ENCODE results near the gene RAB36. TPM values are rescaled to one million over a fixed set of nuclear protein-coding genes. Genes with fewer than 3 reads are reported as not detected.

Gene RAB36
- total RNA-seq, 1 donor = 5.6 TPM

DNA sequence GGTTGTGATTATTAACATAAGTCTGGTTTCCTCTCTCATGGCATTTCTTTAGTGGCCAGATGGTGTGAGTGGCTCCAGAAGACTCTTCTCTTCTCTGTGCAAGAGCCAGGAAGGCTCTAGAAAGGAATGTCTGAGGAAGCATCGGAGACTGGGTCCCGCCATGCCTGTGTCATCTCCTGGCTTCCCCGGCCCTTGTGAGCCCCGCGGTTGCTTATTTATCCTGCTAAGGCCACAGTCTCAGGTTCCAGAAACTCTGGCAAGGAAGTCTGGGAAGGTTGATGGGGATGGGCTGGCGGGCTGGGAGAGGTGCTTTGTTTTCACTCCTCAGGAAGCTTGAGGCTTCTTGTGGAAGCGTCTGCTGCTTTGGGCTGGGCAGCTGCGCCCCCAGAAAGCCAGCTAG lies 53.9 kb downstream of the RAB36 start:
- no peak for DNase-seq (ENCODE audit: low read depth)
- TF ChIP-seq, protein P1, sequence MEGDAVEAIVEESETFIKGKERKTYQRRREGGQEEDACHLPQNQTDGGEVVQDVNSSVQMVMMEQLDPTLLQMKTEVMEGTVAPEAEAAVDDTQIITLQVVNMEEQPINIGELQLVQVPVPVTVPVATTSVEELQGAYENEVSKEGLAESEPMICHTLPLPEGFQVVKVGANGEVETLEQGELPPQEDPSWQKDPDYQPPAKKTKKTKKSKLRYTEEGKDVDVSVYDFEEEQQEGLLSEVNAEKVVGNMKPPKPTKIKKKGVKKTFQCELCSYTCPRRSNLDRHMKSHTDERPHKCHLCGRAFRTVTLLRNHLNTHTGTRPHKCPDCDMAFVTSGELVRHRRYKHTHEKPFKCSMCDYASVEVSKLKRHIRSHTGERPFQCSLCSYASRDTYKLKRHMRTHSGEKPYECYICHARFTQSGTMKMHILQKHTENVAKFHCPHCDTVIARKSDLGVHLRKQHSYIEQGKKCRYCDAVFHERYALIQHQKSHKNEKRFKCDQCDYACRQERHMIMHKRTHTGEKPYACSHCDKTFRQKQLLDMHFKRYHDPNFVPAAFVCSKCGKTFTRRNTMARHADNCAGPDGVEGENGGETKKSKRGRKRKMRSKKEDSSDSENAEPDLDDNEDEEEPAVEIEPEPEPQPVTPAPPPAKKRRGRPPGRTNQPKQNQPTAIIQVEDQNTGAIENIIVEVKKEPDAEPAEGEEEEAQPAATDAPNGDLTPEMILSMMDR (IDR thresholded peaks at IDR 0.05; ENCODE audit: insufficient read depth, low read depth, low read length) = no peak
- H3K4me3 ChIP-seq (ENCODE audit: low read depth, low read length) = no peak overlapping the region

DNA sequence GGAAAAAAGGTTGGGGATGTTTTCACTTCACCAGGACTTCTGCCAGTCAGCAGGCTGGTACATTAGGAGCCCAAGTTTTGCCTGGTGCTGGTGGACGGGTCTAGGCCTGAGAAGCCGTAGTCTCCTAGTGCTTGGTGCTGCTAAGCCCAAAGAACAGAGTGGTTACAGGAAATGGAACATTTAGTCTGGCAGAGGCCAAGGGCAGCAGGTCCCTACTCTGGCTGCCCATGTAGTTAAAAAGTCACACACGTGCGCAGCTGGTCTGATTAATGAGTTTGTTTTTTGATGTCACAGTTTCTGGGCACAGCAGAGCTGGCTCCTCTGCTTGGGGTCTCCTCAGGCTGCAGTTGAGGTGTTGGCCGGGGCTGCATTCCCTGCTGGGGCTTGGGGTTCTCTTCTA lies 55.6 kb downstream of the RAB36 start:
- no peak for DNase-seq (ENCODE audit: low read depth)
- H3K4me3 ChIP-seq (ENCODE audit: low read depth, low read length) = no peak overlapping the region
- TF ChIP-seq, protein P1 (IDR thresholded peaks at IDR 0.05; ENCODE audit: insufficient read depth, low read depth, low read length) = no peak

DNA sequence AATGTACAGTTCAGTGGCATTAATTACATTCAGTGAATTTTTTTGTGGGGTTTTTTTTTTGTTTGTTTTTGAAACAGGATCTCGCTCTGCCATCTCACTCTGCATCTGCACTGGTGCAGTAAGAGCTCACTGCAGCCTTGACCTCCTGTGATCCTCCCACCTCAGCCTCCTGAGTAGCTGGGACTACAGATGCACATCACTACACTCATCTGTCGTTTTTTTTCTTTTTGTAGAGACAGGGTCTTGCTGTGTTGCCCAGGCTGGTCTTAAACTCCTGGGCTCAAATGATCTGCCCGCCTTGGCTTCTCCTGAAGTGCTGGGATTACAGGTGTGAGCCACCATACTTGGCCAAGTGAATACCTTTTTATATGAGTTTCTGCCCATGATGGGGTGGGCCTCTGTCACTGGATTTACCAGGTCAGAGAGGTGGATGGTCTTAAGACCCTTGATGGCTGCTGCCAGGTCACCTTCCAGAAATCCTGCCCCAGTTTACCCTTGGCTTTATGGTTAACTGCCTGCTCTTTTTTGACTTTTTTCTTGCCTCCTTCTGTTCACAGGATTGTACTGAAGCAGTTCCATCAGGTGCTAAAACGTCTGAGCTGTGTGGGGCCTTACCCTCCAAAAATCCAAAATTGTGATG lies 57.7 kb downstream of the RAB36 start:
- no peak for DNase-seq (ENCODE audit: low read depth)
- TF ChIP-seq, protein P1 (IDR thresholded peaks at IDR 0.05; ENCODE audit: insufficient read depth, low read depth, low read length) = no peak
- no peak overlapping the region for H3K4me3 ChIP-seq (ENCODE audit: low read depth, low read length)

DNA sequence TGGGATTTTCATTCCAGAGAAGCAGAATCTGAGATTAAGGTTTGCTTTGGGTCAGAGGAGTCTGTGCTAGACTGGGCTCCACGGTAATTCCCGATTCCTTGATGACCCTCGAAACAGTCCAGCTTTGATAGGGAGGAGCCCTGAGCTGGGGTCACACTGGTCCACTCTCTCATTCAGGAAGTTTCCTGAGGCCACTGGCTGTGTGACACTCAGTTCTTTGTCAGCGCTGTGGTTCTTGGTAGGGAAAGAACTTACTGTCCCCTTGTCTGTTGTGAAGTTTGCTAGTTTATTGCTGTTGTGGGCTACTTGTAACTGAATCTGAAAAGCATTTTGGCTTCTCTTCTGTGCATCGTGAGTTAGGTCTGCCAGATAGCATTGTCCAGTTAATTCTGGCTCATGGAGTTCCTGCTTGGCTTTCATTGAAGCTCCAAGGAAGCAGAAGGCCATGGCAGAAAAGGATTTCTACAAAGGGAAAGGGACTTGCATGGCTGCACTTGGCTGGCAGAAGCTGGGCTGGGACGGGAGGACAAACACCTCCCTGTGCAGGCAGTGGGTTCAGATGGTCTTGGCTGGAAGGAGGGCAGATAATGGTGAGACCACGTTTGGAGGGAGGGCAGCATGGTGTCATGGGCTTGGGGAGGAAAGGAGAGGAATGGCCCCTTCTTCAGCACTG lies 58.3 kb downstream of the RAB36 start:
- no peak overlapping the region for H3K4me3 ChIP-seq (ENCODE audit: low read depth, low read length)
- DNase-seq (ENCODE audit: low read depth) = no peak
- TF ChIP-seq, protein P1 (IDR thresholded peaks at IDR 0.05; ENCODE audit: insufficient read depth, low read depth, low read length) = no peak

DNA sequence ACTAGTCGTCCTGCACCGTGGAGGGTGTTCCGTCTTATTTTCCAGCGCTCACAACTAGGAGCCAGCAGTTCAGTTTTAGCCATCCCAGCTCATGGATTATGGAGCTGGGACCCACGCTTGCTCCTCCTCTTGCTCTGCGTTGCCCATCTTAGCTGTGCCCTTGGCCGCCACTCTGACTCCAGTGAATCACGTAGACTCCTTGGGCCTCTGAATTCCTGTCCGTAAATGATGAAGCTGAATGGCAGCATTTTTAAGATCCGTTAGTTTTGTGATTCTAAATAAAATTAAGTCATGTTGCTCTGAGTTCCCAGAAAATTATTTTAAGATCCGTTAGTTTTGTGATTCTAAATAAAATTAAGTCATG lies 58.8 kb downstream of the RAB36 start:
- DNase-seq (ENCODE audit: low read depth) = no peak
- TF ChIP-seq, protein P1 (IDR thresholded peaks at IDR 0.05; ENCODE audit: insufficient read depth, low read depth, low read length) = no peak
- H3K4me3 ChIP-seq (ENCODE audit: low read depth, low read length) = no peak overlapping the region

DNA sequence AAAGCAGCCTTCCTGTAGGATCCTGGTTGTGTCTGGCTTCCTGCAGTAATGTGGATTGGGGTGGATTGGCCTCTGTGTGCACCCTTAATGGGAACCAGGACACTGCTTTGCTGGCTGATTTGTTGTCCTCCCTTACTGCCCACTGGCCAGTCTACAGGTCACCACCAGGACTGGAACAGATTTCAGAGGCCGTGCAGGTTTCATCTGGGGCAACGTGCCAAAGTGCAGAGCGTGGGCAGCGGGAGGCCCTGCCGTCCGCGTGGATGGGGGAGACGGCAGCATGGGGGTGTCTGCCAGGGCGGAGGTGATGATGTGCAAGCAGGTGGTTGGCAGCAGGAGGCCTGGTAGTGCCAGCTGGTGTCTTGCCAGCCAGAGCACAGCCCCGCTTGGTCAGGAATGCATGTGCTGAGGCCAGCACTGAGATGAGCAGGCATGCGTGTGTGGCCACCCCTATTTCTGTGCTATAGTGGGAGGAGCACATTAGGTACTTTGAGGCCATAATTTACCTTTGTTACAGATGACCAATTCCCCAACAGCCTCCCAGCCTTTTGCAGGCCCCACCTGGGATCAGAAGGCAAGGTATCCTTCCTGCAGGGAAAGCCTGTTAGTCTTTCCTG lies 59.4 kb downstream of the RAB36 start:
- TF ChIP-seq, protein P1 (IDR thresholded peaks at IDR 0.05; ENCODE audit: insufficient read depth, low read depth, low read length) = no peak
- no peak overlapping the region for H3K4me3 ChIP-seq (ENCODE audit: low read depth, low read length)
- DNase-seq (ENCODE audit: low read depth) = no peak

Measured in fibroblast of villous mesenchyme (primary cell).